Fibroblast of lung (primary cell): ENCODE measurements around the gene S100A10. TPM values are rescaled to one million over a fixed set of nuclear protein-coding genes. Genes with fewer than 3 reads are reported as not detected.

Experiments
- DNase-seq, 2 donors: peaks; one replicate each; pipeline versions ENCODE4 v3.0.0 to v3.0.0-alpha.2; 2010; ENCODE audit warnings: low read depth in 2 of 2
- H2AFZ ChIP-seq: 2 replicates; pipeline ENCODE4 v1.5.1; 2012; ENCODE audit warnings: low read length, control low read depth, inconsistent platforms
- H3K27ac ChIP-seq: 2 replicates; pipeline ENCODE4 v1.5.1; 2011; ENCODE audit warnings: low read length, control low read depth; ENCODE audit not compliant: insufficient read depth
- H3K27me3 ChIP-seq: 2 replicates; pipeline ENCODE4 v1.5.1; 2011; ENCODE audit warnings: mild to moderate bottlenecking, low read length; ENCODE audit not compliant: control insufficient read depth, insufficient read depth
- H3K36me3 ChIP-seq: 2 replicates; pipeline ENCODE4 v1.5.1; 2011; ENCODE audit warnings: low read length; ENCODE audit not compliant: control insufficient read depth, insufficient read depth
- H3K4me1 ChIP-seq: 2 replicates; pipeline ENCODE4 v1.5.1; 2011; ENCODE audit warnings: low read length; ENCODE audit not compliant: control insufficient read depth, insufficient read depth; ENCODE audit errors: extremely low read depth
- H3K4me2 ChIP-seq: 2 replicates; pipeline ENCODE4 v1.5.1; 2011; ENCODE audit warnings: low read length, control low read depth; ENCODE audit not compliant: insufficient read depth; ENCODE audit errors: extremely low read depth
- H3K4me3 ChIP-seq, 4 experiments: fragments of 200-600 bp in 1 of 4; sonication (generic) in 1 of 4; replicated peaks in 1 of 4; 2 replicates each; pipeline ENCODE4 v1.5.1; 2011 to 2016; ENCODE audit warnings: low read length in 4 of 4, low read depth in 3 of 4, mild to moderate bottlenecking in 3 of 4, control low read depth in 2 of 4, inconsistent platforms in 1 of 4, mixed read lengths in 1 of 4; ENCODE audit not compliant: insufficient read depth in 1 of 4; ENCODE audit errors: control extremely low read depth in 1 of 4
- H3K79me2 ChIP-seq: 2 replicates; pipeline ENCODE4 v1.5.1; 2012; ENCODE audit warnings: mild to moderate bottlenecking, low read length, inconsistent platforms; ENCODE audit not compliant: control insufficient read depth, insufficient read depth
- H3K9ac ChIP-seq: 2 replicates; pipeline ENCODE4 v1.5.1; 2011; ENCODE audit warnings: mild to moderate bottlenecking, low read length, control low read depth; ENCODE audit not compliant: insufficient read depth
- H3K9me3 ChIP-seq: 2 replicates; pipeline ENCODE4 v1.5.1; 2012; ENCODE audit warnings: low read depth, low read length; ENCODE audit not compliant: control insufficient read depth, insufficient read depth
- H4K20me1 ChIP-seq: 2 replicates; pipeline ENCODE4 v1.5.1; 2011; ENCODE audit warnings: low read length; ENCODE audit not compliant: control insufficient read depth, insufficient read depth; ENCODE audit errors: extremely low read depth
- CTCF ChIP-seq, 2 donors: IDR thresholded peaks in 1 of 2; conservative IDR thresholded peaks in 1 of 2; 1 replicate in 1 of 2; 2 replicates in 1 of 2; pipeline ENCODE4 v1.5.1; 2011 to 2012; ENCODE audit warnings: low read length in 2 of 2, control low read depth in 1 of 2, inconsistent platforms in 1 of 2, low read depth in 1 of 2, mild to moderate bottlenecking in 1 of 2
- EZH2 ChIP-seq: IDR thresholded peaks from 2 replicates; pipeline ENCODE4 v1.5.1; 2012; ENCODE audit warnings: low read length, control low read depth, mild to moderate bottlenecking; ENCODE audit errors: missing control alignments
- polyA plus RNA-seq, 2 donors: library from polyadenylated mRNA; depleted of rRNA in 1 of 2; stranded (reverse) in 1 of 2; unstranded in 1 of 2; fragments of >200 nt; gene quantifications; 2 replicates each; pipeline ENCODE4 v1.2.1, GENCODE V29; 2011 to 2012; ENCODE audit warnings: missing spikeins in 1 of 2
- total RNA-seq: library from RNA; depleted of rRNA; stranded (reverse); fragments of >200 nt; gene quantifications from 2 replicates; pipeline ENCODE4 v1.2.1, GENCODE V29; 2014

Gene S100A10
- total and polyA plus RNA-seq, 2 donors (not counting 1 experiment from before 2014, with no cell fraction given) = 141 to 750 TPM

- H3K36me3 ChIP-seq = no peaks in the 10 kb centered on the region
- peak; percentile 93 to 97 for DNase-seq
- no peaks in the 10 kb centered on the region for H3K79me2 ChIP-seq
- peaks cover 26% of the 10 kb centered on the region for H3K4me1 ChIP-seq
- H3K27ac ChIP-seq = peak overlapping the region; percentile 87
- peak overlapping the region; percentile 11 for H3K9ac ChIP-seq
- H2AFZ ChIP-seq = no peak overlapping the region
- no peaks in the 10 kb centered on the region for H4K20me1 ChIP-seq
- no peak for TF ChIP-seq EZH2
- TF ChIP-seq CTCF (conservative IDR thresholded peaks at IDR 0.05 in 1 of 2, IDR thresholded peaks at IDR 0.05 in 1 of 2; ENCODE audit: low read depth in 1 of 2, low read length in 2 of 2) = no peak
- no peaks in the 10 kb centered on the region for H3K27me3 ChIP-seq
- peak overlapping the region; percentile 63 for H3K4me2 ChIP-seq
- H3K4me3 ChIP-seq = no peak overlapping the region
- no peaks in the 10 kb centered on the region for H3K9me3 ChIP-seq
These were observed 47.6 kb downstream of the S100A10 start for GRCh38 chr1:151945725-151946722.

GRCh38 chr1:151944857-151945575, 48.6 kb downstream of the S100A10 start:
- Histone ChIP-seq H3K27ac (peak overlapping the region; percentile 87), H3K4me3 (no peak overlapping the region), H3K79me2 (no peaks in the 10 kb centered on the region), H4K20me1 (no peaks in the 10 kb centered on the region), H3K4me1 (peaks cover 28% of the 10 kb centered on the region), H3K36me3 (no peaks in the 10 kb centered on the region), H3K9ac (no peak overlapping the region), H3K9me3 (no peaks in the 10 kb centered on the region), H3K4me2 (no peak overlapping the region), H2AFZ (no peak overlapping the region), H3K27me3 (no peaks in the 10 kb centered on the region)
- TF ChIP-seq EZH2 (no peak), CTCF (conservative IDR thresholded peaks at IDR 0.05 in 1 of 2, IDR thresholded peaks at IDR 0.05 in 1 of 2; ENCODE audit: low read depth in 1 of 2, low read length in 2 of 2) (no peak)
- no peak for DNase-seq
